Activated naive CD4-positive, alpha-beta T cell treated with anti-CD3 and anti-CD28 coated beads, Interleukin-2, amount 50 U/mL, for 72 hours (primary cell): Measurements from ENCODE around the gene LAMC1. TPM values are rescaled to one million over a fixed set of nuclear protein-coding genes. Genes with fewer than 3 reads are reported as not detected.

Source experiments
- ATAC-seq, 2 donors: fragments of 150-1000 bp; cut with Tn5 transposase; 2 replicates each; pipeline ENCODE4 v1.10.0; 2021; ENCODE audit warnings: mild to moderate bottlenecking in 2 of 2, moderate library complexity in 2 of 2
- DNase-seq, 2 donors: peaks; one replicate each; pipeline ENCODE4 v3.0.0; 2021 to 2022; ENCODE audit warnings: low spot score in 2 of 2
- H3K27ac Mint-ChIP-seq, 2 donors: one replicate each; pipeline ENCODE4 v1.8.0; 2022; ENCODE audit warnings: mild to moderate bottlenecking in 2 of 2, mixed read lengths in 2 of 2
- H3K36me3 Mint-ChIP-seq, 2 donors: one replicate each; pipeline ENCODE4 v1.8.0; 2022; ENCODE audit warnings: mixed read lengths in 2 of 2
- H3K9me3 Mint-ChIP-seq, 2 donors: one replicate each; pipeline ENCODE4 v1.8.0; 2022; ENCODE audit warnings: mixed read lengths in 2 of 2
- total RNA-seq, 2 donors: library from RNA; stranded (reverse); gene quantifications; one replicate each; pipeline ENCODE4 v1.2.3, GENCODE V29; 2022

Gene LAMC1
- total RNA-seq, 2 donors from 2014 or later: not detected

- DNase-seq (no peak), ATAC-seq (no peak)
- peaks cover 5 to 7% of the 10 kb centered on the region in 2 donors for H3K36me3 Mint-ChIP-seq
- H3K27ac Mint-ChIP-seq: no peak overlapping the region
- H3K9me3 Mint-ChIP-seq: peaks cover 0 to 4% of the 10 kb centered on the region in 2 donors
These were observed 11.4 kb upstream of the LAMC1 start for GRCh38 chr1:183011859-183012258.

GRCh38 chr1:183012301-183012994 is 10.8 kb upstream of the LAMC1 start:
- no peak overlapping the region for H3K27ac Mint-ChIP-seq
- peaks cover 5 to 7% of the 10 kb centered on the region in 2 donors for H3K36me3 Mint-ChIP-seq
- peaks cover 0 to 4% of the 10 kb centered on the region in 2 donors for H3K9me3 Mint-ChIP-seq
- no peak for DNase-seq
- no peak for ATAC-seq

- DNase-seq (no peak), ATAC-seq (no peak)
- Mint-ChIP-seq H3K9me3 (no peaks in the 10 kb centered on the region), H3K36me3 (peaks cover 0 to 14% of the 10 kb centered on the region in 2 donors), H3K27ac (no peak overlapping the region)
These were observed 4.0 kb upstream of the LAMC1 start for GRCh38 chr1:183019139-183019740.

GRCh38 chr1:183019860-183020259 is 3.4 kb upstream of the LAMC1 start:
- Mint-ChIP-seq H3K36me3 (peaks cover 0 to 20% of the 10 kb centered on the region in 2 donors), H3K9me3 (no peaks in the 10 kb centered on the region), H3K27ac (no peak overlapping the region)
- no peak for ATAC-seq
- no peak for DNase-seq

GRCh38 chr1:183021405-183022201 is 1.6 kb upstream of the LAMC1 start:
- Mint-ChIP-seq H3K9me3 (no peaks in the 10 kb centered on the region), H3K36me3 (peaks cover 0 to 23% of the 10 kb centered on the region in 2 donors), H3K27ac (no peak overlapping the region)
- no peak for DNase-seq
- ATAC-seq: no peak

GRCh38 chr1:183022202-183023145 is 746 bp upstream of the LAMC1 start:
- peaks cover 0 to 23% of the 10 kb centered on the region in 2 donors for H3K36me3 Mint-ChIP-seq
- peak overlapping the region in 1 of 2 donors; percentile 31 for H3K27ac Mint-ChIP-seq
- DNase-seq: peak in 1 of 2 donors; percentile 33
- H3K9me3 Mint-ChIP-seq: no peaks in the 10 kb centered on the region
- peak; percentile 60 to 74 for ATAC-seq

GRCh38 chr1:183023601-183024316 is 539 bp downstream of the LAMC1 start:
- ATAC-seq: peak; percentile 77 to 81
- no peaks in the 10 kb centered on the region for H3K9me3 Mint-ChIP-seq
- H3K27ac Mint-ChIP-seq: no peak overlapping the region
- DNase-seq: peak in 1 of 2 donors; percentile 33
- peaks cover 0 to 23% of the 10 kb centered on the region in 2 donors for H3K36me3 Mint-ChIP-seq

GRCh38 chr1:183024317-183025009 is 1.2 kb downstream of the LAMC1 start:
- Mint-ChIP-seq H3K9me3 (no peaks in the 10 kb centered on the region), H3K27ac (no peak overlapping the region), H3K36me3 (peaks cover 0 to 30% of the 10 kb centered on the region in 2 donors)
- peak in 1 of 2 donors; percentile 2 for ATAC-seq
- DNase-seq: no peak

GRCh38 chr1:183025010-183025337 is 1.8 kb downstream of the LAMC1 start:
- H3K36me3 Mint-ChIP-seq: peaks cover 0 to 34% of the 10 kb centered on the region in 2 donors
- DNase-seq (no peak), ATAC-seq (no peak)
- no peak overlapping the region for H3K27ac Mint-ChIP-seq
- no peaks in the 10 kb centered on the region for H3K9me3 Mint-ChIP-seq

- DNase-seq (no peak), ATAC-seq (no peak)
- H3K27ac Mint-ChIP-seq: no peak overlapping the region
- peaks cover 0 to 34% of the 10 kb centered on the region in 2 donors for H3K36me3 Mint-ChIP-seq
- no peaks in the 10 kb centered on the region for H3K9me3 Mint-ChIP-seq
These were observed 2.9 kb downstream of the LAMC1 start for GRCh38 chr1:183025782-183026774.

- ATAC-seq (no peak), DNase-seq (no peak)
- Mint-ChIP-seq H3K36me3 (peaks cover 0 to 29% of the 10 kb centered on the region in 2 donors), H3K27ac (no peak overlapping the region), H3K9me3 (no peaks in the 10 kb centered on the region)
These were observed 3.8 kb downstream of the LAMC1 start for GRCh38 chr1:183027031-183027430.

- peaks cover 0 to 25% of the 10 kb centered on the region in 2 donors for H3K36me3 Mint-ChIP-seq
- DNase-seq (no peak), ATAC-seq (no peak)
- H3K9me3 Mint-ChIP-seq: no peaks in the 10 kb centered on the region
- H3K27ac Mint-ChIP-seq: no peak overlapping the region
These were observed 4.6 kb downstream of the LAMC1 start for GRCh38 chr1:183027791-183028190.

- ATAC-seq: no peak
- no peak overlapping the region for H3K27ac Mint-ChIP-seq
- H3K36me3 Mint-ChIP-seq: peaks cover 0 to 16% of the 10 kb centered on the region in 2 donors
- no peaks in the 10 kb centered on the region for H3K9me3 Mint-ChIP-seq
- DNase-seq: no peak
These were observed 6.4 kb downstream of the LAMC1 start for GRCh38 chr1:183029591-183030000.

- Mint-ChIP-seq H3K36me3 (peaks cover 0 to 11% of the 10 kb centered on the region in 2 donors), H3K9me3 (no peaks in the 10 kb centered on the region), H3K27ac (no peak overlapping the region)
- no peak for ATAC-seq
- DNase-seq: no peak
These were observed 6.8 kb downstream of the LAMC1 start for GRCh38 chr1:183030053-183030452.
